Measurements from ENCODE around the gene ANKLE2.
"Not testable (repeated sequence)": the region's sequence is repeated elsewhere in the genome, so short reads cannot be mapped to it uniquely, and the experiment has no call there.

Gene ANKLE2

GRCh38 chr12:132761032-132761920 lies at the start of gene ANKLE2:
Gene ANKLE2, minus strand, starts transcription at chr12:132761832. Its CDS starts 34 bp downstream, at chr12:132761798.
- DNase-seq (ENCODE audit: low spot score): peak; percentile 81
- Histone ChIP-seq H3K4me3 (peak within 1 kb of the TSS; percentile 99), H3K27ac (peak within 1 kb of the TSS; percentile 92 to 98)
- no peak for TF ChIP-seq CTCF (IDR thresholded peaks at IDR 0.05)

GRCh38 chr12:132809391-132809790 lies 47.8 kb upstream of the ANKLE2 start:
- H3K4me3 ChIP-seq; DNase-seq (ENCODE audit: low spot score); H3K27ac ChIP-seq: not testable (repeated sequence)

GRCh38 chr12:132807295-132808092 lies 45.9 kb upstream of the ANKLE2 start:
- DNase-seq (ENCODE audit: low spot score): no peak
- TF ChIP-seq CTCF (IDR thresholded peaks at IDR 0.05): no peak
- no peak overlapping the region for H3K4me3 ChIP-seq
- H3K27ac ChIP-seq: no peak overlapping the region

GRCh38 chr12:132806857-132807256 lies 45.2 kb upstream of the ANKLE2 start:
- Histone ChIP-seq H3K27ac (no peak overlapping the region), H3K4me3 (no peak overlapping the region)
- TF ChIP-seq CTCF (IDR thresholded peaks at IDR 0.05): no peak
- no peak for DNase-seq (ENCODE audit: low spot score)

GRCh38 chr12:132804426-132804861 lies 42.8 kb upstream of the ANKLE2 start:
- DNase-seq (ENCODE audit: low spot score): no peak
- no peak for TF ChIP-seq CTCF (IDR thresholded peaks at IDR 0.05)
- Histone ChIP-seq H3K4me3 (no peak overlapping the region), H3K27ac (no peak overlapping the region)

GRCh38 chr12:132803888-132804287 lies 42.3 kb upstream of the ANKLE2 start:
- no peak for TF ChIP-seq CTCF (IDR thresholded peaks at IDR 0.05)
- DNase-seq (ENCODE audit: low spot score): no peak
- Histone ChIP-seq H3K4me3 (no peak overlapping the region), H3K27ac (no peak overlapping the region)

- TF ChIP-seq CTCF (IDR thresholded peaks at IDR 0.05): no peak
- H3K4me3 ChIP-seq: no peak overlapping the region
- no peak for DNase-seq (ENCODE audit: low spot score)
- no peak overlapping the region for H3K27ac ChIP-seq
Observed at GRCh38 chr12:132803125-132803524, 41.5 kb upstream of the ANKLE2 start.

Measured in coronary artery (tissue), 2 donors.